ENCODE data around the gene TMEM115. TPM values are rescaled to one million over a fixed set of nuclear protein-coding genes. Genes with fewer than 3 reads are reported as not detected.
A peak's percentile ranks its signal among the peaks of the same experiment; 100 is the strongest.

Gene TMEM115
- total and polyA plus RNA-seq, 9 of the 15 experiments (the other 6 are each of a cell fraction or from before 2014, with no cell fraction given) = 1.6 to 26.9 (median 14.1) TPM

DNA sequence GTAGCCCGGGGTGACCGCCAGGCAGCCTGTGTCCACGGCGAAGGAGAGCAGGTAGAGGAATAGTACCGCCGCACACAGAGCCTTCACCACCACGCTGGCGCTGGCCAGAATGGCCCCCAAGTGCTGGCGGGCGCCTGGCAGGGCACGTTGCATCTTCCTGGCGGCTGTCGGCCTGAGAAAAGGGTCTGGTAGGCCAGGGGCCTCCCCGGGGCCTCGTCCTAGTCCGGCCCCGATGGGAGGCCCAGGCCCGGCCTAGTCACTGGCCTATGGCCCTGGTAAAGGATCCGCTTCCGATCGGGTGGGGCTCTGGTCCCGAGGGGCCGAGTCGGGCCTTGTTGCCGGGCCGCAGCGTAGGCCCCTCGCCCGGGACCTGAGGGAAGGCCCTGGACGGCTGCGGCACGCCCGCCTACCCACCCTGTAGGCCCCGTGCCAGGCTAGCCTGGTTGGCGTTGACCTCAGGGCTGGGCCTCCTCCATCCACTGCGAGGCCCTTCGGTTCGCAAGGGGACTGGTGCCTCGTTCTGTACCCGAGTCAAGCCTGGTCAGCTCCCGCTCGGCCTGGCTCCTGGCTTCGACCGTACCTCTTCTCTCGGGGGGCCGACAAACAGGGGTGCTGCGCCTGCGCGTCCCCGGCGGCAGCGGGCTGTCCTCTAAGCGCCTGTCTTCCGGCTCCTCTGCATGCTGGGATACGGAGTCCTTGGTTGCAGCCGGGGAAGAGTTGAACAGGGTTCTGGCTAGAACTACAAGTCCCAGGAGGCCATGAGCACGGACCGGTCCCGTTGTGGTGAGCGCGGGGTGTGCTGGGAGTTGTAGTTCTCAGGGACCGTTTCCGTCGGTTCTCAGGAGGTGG is at the start of gene TMEM115 (continued):
- TF ChIP-seq JUND (IDR thresholded peaks at IDR 0.05; ENCODE audit: borderline replicate concordance, low read depth, low read length) (peak; percentile 46; the same call in 1 of the 2 replicates), JUND (tag; IDR thresholded peaks at IDR 0.05; ENCODE audit: borderline replicate concordance, low read depth, low read length) (peak; percentile 34; the same call in 1 of the 3 replicates), ATF1 (CRISPR knock-in tag; IDR thresholded peaks at IDR 0.05) (no peak), ATF1 (tag; IDR thresholded peaks at IDR 0.05) (peak; percentile 80; the same call in 1 of the 2 replicates), CXXC5 (CRISPR knock-in tag; IDR thresholded peaks at IDR 0.05) (peak; percentile 76), ZNF3 (CRISPR knock-in tag; IDR thresholded peaks at IDR 0.05) (no peak), NCOR1 (IDR thresholded peaks at IDR 0.05) (no peak), ZNF174 (CRISPR knock-in tag; IDR thresholded peaks at IDR 0.05) (no peak), NFIC (IDR thresholded peaks at IDR 0.05) (peak; percentile 27; the same call in 1 of the 2 replicates), GABPB1 (CRISPR knock-in tag; IDR thresholded peaks at IDR 0.05) (peak; percentile 92), TEAD4 (IDR thresholded peaks at IDR 0.05; ENCODE audit: low read length) (no peak), TEAD4 (CRISPR knock-in tag; IDR thresholded peaks at IDR 0.05; ENCODE audit: borderline replicate concordance) (no peak), HDAC8 (tag; IDR thresholded peaks at IDR 0.05) (no peak), TRIM28 (IDR thresholded peaks at IDR 0.05) (no peak), ZNF766 (CRISPR knock-in tag; conservative IDR thresholded peaks at IDR 0.05) (peak; percentile 93), ETV1 (tag; conservative IDR thresholded peaks at IDR 0.05; ENCODE audit: low read depth) (peak; percentile 28; the same call in 1 of the 2 replicates), PPARD (CRISPR knock-in tag; IDR thresholded peaks at IDR 0.05) (no peak), FOSL1 (tag; conservative IDR thresholded peaks at IDR 0.05) (no peak), ADNP (tag; IDR thresholded peaks at IDR 0.05) (no peak), HNRNPL (IDR thresholded peaks at IDR 0.05; ENCODE audit: low read depth, low read length) (0 out of 2 replicates have a peak, but pooled peaks have one; percentile 54), COPS2 (conservative IDR thresholded peaks at IDR 0.05) (no peak), ZNF644 (tag; IDR thresholded peaks at IDR 0.05; ENCODE audit: low read depth) (peak; percentile 97), HCFC1 (IDR thresholded peaks at IDR 0.05; ENCODE audit: low read depth, low read length) (peak; percentile 99)
- TF ChIP-seq, protein P1, sequence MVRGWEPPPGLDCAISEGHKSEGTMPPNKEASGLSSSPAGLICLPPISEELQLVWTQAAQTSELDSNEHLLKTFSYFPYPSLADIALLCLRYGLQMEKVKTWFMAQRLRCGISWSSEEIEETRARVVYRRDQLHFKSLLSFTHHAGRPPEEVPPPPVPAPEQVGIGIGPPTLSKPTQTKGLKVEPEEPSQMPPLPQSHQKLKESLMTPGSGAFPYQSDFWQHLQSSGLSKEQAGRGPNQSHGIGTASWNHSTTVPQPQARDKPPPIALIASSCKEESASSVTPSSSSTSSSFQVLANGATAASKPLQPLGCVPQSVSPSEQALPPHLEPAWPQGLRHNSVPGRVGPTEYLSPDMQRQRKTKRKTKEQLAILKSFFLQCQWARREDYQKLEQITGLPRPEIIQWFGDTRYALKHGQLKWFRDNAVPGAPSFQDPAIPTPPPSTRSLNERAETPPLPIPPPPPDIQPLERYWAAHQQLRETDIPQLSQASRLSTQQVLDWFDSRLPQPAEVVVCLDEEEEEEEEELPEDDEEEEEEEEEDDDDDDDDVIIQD (CRISPR knock-in tag; IDR thresholded peaks at IDR 0.05) = no peak
- TF ChIP-seq, protein P2, sequence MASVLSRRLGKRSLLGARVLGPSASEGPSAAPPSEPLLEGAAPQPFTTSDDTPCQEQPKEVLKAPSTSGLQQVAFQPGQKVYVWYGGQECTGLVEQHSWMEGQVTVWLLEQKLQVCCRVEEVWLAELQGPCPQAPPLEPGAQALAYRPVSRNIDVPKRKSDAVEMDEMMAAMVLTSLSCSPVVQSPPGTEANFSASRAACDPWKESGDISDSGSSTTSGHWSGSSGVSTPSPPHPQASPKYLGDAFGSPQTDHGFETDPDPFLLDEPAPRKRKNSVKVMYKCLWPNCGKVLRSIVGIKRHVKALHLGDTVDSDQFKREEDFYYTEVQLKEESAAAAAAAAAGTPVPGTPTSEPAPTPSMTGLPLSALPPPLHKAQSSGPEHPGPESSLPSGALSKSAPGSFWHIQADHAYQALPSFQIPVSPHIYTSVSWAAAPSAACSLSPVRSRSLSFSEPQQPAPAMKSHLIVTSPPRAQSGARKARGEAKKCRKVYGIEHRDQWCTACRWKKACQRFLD (CRISPR knock-in tag; IDR thresholded peaks at IDR 0.05) = peak; percentile 77; the same call in 1 of the 2 replicates
